Fibroblast of skin of abdomen (primary cell): ENCODE data around the gene SEMA4C. TPM values are rescaled to one million over a fixed set of nuclear protein-coding genes. Genes with fewer than 3 reads are reported as not detected.

Experiments
- DNase-seq: peaks from one replicate; pipeline ENCODE4 v3.0.0-alpha.2; 2013
- polyA plus RNA-seq, 2 experiments: library from polyadenylated mRNA; unstranded; fragments of 120-200 nt; gene quantifications; one replicate each; pipeline ENCODE4 v1.2.1, GENCODE V29; 2013; ENCODE audit not compliant: insufficient read length in 2 of 2

The SEMA4C gene, protein sequence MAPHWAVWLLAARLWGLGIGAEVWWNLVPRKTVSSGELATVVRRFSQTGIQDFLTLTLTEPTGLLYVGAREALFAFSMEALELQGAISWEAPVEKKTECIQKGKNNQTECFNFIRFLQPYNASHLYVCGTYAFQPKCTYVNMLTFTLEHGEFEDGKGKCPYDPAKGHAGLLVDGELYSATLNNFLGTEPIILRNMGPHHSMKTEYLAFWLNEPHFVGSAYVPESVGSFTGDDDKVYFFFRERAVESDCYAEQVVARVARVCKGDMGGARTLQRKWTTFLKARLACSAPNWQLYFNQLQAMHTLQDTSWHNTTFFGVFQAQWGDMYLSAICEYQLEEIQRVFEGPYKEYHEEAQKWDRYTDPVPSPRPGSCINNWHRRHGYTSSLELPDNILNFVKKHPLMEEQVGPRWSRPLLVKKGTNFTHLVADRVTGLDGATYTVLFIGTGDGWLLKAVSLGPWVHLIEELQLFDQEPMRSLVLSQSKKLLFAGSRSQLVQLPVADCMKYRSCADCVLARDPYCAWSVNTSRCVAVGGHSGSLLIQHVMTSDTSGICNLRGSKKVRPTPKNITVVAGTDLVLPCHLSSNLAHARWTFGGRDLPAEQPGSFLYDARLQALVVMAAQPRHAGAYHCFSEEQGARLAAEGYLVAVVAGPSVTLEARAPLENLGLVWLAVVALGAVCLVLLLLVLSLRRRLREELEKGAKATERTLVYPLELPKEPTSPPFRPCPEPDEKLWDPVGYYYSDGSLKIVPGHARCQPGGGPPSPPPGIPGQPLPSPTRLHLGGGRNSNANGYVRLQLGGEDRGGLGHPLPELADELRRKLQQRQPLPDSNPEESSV
- 26.0 TPM for polyA plus RNA-seq (2013, experiment 1 of 2; ENCODE audit: insufficient read length)
- 25.8 TPM for polyA plus RNA-seq (2013, experiment 2 of 2; ENCODE audit: insufficient read length)

DNA sequence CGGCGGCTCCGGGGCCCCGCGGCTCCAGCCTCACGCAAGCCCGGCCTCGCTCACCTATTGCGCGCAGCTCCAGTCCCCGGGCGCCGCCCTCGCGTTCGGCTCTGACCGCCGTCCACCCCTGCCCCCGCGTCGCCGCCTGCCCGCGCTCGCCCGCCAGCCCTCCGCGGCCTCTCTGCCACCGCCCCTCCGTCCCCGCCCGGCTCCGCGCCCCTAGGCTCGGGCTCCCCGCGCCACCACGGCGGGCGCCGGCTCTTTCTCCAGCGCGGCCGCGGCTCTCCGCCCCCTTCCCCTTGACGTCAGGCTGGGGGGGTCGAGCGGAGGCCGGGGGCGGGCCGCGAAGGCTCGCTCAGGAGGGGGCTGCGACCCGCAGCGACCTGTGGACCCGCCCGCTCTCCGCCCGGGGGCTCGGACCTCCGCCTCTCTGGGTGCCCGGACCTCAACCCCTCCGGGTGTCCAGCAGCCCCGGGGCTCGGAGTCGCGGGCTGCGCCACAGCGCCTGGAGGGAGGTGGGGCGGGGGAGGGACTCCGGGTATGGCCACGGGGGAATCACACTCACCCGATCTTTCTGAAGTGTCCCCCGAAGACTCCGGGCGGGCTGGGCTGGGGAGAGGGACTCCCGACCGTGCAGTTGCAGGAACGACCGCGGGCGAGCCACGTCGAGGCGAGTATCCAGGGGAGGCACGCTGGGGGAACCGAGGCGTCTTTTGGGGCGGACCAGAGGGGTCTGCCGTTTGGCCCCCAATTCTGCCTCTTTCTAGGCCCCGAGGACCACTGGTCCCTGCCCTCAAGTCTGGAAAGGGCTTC, at the start of gene SEMA4C:
Gene SEMA4C (minus strand): TSS at position 259 of the 804 bp plus-strand sequence. CDS start 2,194 bp downstream, outside the sequence.
- DNase-seq: peak; percentile 49

GRCh38 chr2:96918754-96919550, 49.1 kb upstream of the SEMA4C start:
- DNase-seq: no peak

DNA sequence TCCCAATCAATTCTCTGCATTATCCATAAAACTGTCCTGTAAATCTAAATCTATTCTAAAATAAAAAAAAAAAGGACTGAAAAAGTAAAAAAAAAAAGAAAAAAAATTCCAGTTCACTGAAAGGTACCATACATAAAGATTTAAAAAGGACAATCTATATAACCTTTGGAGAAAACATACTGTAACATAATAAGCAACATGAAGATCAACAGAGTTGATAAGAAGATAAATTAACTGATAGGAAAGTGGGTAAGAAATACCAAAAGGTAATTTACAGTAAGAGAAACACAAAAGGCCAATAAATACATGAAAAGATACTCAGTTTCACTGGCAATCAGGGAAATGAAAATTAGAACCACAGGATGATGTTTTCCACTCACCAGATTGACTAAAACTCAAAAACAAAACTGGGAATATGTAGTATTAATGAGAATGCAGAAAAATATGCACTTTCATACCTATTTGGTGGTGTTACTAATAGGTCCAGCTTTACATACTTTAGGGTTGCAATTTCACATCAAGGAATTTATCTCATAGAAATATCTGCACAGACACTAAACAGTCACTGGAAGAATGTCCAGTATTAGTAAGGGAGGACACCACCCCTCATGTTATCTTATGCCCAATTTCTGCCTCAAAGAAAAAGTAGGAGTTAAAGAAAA, 48.3 kb upstream of the SEMA4C start:
- DNase-seq: no peak

DNA sequence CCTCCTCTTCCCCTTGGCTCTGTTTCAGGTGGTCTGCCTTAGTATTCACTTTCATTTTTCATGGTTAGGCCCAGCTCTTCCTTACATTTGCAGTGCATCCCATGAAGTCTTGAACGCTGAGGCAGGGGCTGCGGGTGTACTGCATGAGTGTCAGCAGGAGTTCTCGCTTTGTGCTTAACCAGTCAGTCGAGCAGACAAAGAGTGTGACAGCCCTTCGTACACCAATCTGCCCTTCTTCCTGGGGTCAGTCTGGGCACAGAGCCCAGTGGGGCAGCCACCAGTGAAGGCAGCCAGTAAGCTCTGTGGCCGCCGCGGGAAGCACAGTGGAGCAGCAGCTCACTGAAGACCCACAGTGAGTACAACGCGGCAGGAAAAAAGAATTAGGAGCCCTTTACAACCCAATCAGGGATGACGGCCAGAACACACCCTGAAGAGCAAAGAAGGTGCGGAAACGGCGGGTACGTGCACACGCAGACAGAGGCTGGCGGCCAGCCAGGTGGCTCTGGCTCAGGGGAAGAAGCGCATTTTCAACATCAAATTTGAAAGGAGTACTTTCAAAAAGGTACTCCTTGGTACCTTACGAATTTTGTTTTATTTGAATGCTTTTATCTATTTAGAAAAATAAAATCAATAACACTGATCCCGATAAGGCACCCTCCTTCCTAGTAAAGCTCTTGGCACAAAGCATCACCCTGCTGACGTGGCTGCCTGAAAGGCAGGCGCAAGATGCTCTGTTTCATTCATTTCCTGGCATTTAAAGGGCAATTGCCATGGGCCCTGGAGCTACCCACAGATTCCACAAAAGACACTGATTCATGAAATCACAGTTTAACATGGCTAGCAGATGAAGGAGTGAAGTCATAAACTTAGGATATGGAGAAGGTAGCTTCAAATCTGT, 47.0 kb upstream of the SEMA4C start:
- no peak for DNase-seq

DNA sequence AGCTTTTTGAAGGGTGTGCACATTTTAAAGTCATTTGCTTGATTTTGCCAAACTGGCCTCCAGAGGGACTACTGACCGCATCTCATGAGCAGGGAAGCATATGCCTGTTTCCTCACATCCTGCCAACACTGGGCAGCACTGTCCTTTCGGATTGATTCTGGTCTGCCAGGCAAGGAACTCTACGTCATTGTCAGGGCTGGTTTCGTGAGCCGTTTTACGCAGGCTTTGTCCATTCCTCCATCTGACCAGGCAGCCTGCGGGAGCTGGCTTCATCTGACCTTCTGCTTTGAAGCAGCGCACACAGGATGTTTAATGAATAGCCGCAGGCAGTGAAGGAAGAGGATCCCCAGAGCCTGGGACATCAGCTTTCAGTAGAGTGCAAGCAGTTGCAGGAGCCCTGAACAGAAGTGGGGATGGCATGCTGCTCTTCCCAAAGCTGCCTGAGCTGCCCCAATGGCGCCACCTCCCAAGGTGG, 46.3 kb upstream of the SEMA4C start:
- no peak for DNase-seq

- peak; percentile 24 for DNase-seq
Measured at GRCh38 chr2:96914332-96914731, 44.5 kb upstream of the SEMA4C start.

GRCh38 chr2:96913398-96914202, 43.7 kb upstream of the SEMA4C start:
- DNase-seq: no peak

DNA sequence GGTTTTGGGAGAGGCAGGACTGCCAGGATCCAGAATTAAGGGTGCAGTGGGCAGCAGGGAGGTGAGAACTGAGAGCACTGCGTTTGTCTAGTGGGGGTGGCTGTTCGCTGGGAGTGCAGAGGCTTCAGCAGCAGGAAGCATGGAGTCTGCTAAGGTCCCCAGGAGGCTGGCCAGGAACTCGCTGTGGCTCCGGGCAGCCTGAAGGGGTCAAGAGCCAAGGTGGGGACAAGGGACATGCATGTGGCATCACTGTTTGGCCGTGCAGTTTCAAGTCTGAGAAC, 43.2 kb upstream of the SEMA4C start:
- no peak for DNase-seq

- DNase-seq: no peak
Measured at GRCh38 chr2:96912346-96913116, 42.7 kb upstream of the SEMA4C start.

DNA sequence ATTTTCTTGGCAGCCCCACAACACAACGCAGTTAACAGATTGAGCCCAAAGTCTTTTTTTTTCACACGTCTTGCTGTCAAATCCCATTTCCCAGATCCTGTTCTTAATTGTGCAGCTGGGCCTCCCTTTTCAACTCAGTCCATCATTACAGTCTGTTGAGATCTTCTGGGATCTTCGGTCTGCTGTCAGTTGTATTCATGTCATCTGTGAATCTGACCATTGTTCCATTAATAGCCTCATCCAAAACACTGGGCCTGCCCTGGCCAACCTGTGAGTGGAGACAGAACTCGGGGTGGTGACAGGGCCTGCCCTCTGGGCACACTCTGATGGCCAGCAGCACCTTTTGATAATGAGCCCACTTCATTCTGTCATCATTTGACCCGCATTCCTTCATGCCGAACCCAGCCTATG, 39.7 kb upstream of the SEMA4C start:
- no peak for DNase-seq

GRCh38 chr2:96907115-96908041, 37.5 kb upstream of the SEMA4C start:
- peak; percentile 61 for DNase-seq

GRCh38 chr2:96906729-96907114, 36.8 kb upstream of the SEMA4C start:
- DNase-seq: peak; percentile 75

DNA sequence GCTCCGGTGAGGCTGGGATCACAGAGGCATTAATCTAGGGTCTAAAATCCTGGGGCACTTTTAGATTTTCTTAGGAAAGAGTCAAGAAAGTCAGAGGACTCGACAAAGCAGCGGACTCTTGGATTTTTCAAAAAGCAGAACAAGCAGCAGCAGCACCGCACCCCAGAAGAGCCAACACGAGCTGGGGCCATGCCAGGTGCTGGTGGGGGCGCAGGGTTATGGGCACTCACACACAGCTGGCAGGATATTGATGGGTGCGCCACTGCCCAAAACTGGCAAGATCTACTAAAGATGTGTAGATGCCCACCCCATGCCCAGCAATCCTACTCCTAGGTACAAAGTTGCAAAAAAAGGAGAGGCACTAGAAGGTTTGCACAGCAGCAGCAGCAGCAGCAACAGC, 33.9 kb upstream of the SEMA4C start:
- DNase-seq: no peak

DNA sequence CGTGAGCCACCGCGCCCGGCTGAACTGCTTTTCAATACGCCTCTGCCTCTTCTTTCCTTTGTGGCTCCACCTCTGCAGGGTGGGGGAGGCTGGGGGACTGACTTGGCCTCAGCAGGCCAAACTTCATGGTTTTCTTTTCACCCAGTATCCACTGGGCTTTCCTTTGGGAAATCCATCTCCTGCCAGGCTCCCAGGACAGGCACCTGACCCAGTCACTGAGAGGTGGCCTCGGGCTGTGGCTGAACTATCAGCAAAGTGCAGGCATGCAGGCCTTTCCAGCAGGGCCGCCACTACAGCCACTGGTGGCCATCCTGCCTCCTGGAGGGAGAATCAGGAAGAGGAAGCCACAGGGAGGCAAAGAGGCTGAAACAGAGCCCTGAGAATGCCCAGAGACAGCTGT, 33.4 kb upstream of the SEMA4C start:
- DNase-seq: no peak

DNA sequence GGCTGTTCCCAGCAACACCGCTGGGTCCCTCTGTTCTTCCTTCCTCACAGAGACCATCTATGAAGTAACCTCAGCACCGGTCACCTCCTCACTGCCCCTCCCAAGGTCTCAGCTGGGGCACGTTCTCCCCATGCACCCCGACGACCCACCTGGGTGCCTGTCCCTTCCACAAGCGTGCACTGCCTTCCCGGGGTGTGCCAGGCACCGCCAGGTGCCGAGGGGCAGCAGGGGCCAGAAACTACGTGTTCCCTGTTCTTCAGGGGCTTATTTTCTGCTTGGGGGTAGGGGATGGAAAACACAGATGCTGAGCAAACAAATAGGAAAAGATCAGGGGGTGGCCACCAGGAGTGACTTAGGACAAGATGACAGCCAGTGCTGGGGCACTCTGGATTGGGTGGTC, 30.4 kb upstream of the SEMA4C start:
- no peak for DNase-seq

GRCh38 chr2:96899413-96899741, 29.5 kb upstream of the SEMA4C start:
- no peak for DNase-seq

DNA sequence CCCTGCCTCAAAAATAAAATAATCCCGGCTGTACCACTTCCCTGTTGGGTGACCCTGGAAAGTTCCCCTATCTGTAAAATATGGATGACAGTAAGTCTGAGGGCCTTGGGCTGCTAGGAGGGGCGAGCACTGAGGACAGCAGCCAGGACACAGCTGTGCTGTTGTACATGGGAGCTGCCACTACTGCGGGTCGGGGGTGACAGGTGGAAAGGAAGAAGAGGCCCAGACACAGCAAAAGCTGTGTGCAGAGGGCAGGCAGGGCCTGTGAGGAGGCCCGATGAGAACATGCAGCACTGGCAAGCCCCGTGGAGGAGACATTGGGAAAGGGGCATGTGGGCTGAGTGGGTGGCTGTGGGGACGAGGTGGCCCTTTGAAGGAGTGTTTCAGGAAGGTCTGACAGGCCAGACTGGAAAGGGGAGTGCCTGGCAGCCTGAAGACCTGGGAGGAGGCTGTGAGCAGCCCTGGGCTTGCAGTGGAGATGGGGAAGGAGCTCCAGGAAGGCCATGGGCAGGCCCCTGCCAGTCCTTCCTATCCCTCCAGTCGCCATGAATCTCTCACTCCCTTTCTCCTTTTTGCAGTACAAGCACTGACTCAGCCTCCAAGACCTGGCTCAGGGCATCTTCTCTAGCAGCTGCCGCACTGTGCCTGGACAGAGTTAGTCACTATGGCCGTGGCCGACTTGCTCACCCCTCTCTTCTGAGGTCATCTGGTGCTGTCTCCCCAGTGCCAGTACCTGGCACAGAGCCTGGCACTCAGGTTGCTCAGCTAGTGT, 28.9 kb upstream of the SEMA4C start:
- no peak for DNase-seq
